ENCODE measurements around the gene SYT5.
"Not testable (repeated sequence)": the region's sequence is repeated elsewhere in the genome, so short reads cannot be mapped to it uniquely, and the experiment has no call there.

Gene SYT5

DNA sequence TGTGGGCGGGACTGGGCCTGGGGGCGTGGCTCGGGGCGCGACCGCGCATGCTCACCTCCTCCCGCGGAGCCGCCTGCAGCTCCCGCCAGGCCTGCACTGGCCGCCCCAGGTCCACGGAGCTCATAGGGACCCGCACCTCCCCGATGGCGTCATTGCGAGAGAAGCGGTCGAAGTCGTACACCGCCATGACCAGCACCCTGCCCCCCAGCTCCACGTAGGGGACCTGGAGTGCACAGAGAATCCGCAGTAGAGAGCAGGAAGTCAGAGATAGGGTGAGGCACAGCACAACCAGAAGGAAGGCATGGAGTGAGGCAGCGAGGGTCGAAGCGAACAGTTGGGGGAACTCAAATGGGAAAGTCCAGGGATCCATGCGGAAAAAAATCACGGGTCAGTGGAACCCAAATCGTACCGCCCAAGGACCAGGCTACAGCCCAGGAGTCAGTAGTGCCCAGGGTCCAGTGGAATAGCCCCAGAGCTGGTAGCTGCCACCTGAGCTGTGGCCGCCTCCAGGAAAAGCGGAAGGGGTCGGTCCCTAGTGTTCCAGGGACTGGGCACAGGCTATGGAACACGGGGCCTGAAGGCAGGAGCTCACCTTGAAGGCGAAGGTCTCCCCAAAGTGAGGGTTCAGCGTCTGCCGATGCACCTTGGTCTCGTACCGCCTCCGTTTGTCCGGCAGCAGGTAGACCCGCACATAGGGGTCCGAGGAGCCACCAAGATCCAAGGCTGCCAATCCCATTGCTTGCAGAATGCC is 4.8 kb downstream of the SYT5 start:
- no peak overlapping the region for H3K9ac ChIP-seq (ENCODE audit: low read depth, low read length)
- no peaks in the 10 kb centered on the region for H3K9me3 ChIP-seq (ENCODE audit: insufficient read depth, low read depth, low read length)
- H3K36me3 ChIP-seq (ENCODE audit: insufficient read depth, low read depth, low read length): no peaks in the 10 kb centered on the region
- H3K4me1 ChIP-seq (ENCODE audit: insufficient read depth, low read length): peaks cover 7% of the 10 kb centered on the region
- peaks cover 91% of the 10 kb centered on the region for H3K27me3 ChIP-seq (ENCODE audit: insufficient read depth, low read length)
- no peak overlapping the region; the same call in 1 of the 2 replicates for H3K4me3 ChIP-seq (ENCODE audit: low read length)
- H3K27ac ChIP-seq (ENCODE audit: low read length): no peak overlapping the region

DNA sequence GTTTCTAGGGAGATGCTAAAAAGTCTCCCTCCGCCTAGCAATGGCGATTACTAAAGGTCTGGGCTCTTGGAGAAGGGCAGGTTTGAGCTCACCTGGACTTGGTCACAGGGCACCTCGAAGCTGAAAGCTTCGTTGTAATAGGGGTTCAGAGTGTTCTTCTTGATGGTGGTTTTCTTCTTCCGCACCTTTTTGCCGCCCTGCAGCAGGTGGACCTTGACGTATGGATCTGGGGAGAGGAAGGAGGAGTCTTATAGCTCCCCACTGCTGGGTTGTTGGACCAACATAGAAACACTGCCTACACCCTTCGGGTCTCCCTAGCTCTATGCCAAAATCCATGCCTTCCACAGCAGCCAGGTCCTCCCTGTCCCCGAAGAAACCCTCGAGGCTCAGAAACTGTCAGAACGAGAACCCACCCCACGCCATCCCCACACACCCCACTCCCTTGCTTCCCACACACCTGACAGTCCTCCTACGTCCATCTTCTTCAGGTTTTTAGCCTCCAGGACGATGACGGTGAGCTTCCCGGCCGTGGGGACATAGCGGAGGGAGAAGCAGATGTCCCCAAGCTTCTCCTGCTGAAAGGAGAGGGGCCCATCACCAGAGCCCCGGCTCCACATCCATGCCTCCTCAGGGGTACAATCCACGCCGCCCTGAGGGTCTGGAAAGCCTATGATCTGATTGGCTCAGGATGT is 5.5 kb downstream of the SYT5 start:
- Histone ChIP-seq H3K9me3 (ENCODE audit: insufficient read depth, low read depth, low read length) (no peaks in the 10 kb centered on the region), H3K4me3 (ENCODE audit: low read length) (peak overlapping the region; percentile 82; the same call in 1 of the 2 replicates), H3K36me3 (ENCODE audit: insufficient read depth, low read depth, low read length) (no peaks in the 10 kb centered on the region), H3K9ac (ENCODE audit: low read depth, low read length) (no peak overlapping the region), H3K27me3 (ENCODE audit: insufficient read depth, low read length) (peaks cover 91% of the 10 kb centered on the region), H3K4me1 (ENCODE audit: insufficient read depth, low read length) (peaks cover 7% of the 10 kb centered on the region), H3K27ac (ENCODE audit: low read length) (no peak overlapping the region)

DNA sequence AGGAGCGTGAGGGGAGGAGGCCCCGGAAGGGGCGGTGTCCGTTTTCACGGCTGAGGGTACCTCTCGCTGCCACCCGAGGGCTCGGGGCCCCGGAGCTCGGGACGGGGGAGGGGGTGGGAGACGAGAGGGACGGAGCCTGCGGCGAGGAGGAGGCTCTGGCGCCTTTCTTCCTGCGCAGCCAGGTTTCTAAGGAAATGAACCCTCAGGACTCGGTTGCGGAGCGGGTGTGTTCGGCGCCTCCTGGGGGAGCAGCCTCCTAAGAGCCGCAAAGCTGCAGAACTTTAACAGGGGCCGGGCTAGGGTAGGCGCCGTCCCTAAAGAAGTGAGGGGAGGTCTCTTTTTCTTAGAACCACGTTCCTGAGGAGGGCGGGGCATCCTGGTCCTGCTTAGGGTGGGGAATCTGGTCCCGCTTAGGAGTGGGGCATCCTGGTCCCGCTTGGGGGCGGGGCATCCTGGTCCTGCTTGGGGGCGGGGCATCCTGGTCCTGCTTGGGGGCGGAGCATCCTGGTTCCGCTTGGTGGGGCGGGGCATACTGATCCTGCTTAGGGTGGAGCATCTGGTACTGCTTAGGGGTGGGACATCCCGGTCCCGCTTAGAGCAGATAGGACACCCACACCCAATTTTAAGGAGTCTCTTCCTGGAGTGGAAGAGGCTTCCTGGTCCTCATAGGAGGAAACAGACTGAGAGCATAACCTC is 6.2 kb downstream of the SYT5 start:
- no peak overlapping the region for H3K27ac ChIP-seq (ENCODE audit: low read length)

DNA sequence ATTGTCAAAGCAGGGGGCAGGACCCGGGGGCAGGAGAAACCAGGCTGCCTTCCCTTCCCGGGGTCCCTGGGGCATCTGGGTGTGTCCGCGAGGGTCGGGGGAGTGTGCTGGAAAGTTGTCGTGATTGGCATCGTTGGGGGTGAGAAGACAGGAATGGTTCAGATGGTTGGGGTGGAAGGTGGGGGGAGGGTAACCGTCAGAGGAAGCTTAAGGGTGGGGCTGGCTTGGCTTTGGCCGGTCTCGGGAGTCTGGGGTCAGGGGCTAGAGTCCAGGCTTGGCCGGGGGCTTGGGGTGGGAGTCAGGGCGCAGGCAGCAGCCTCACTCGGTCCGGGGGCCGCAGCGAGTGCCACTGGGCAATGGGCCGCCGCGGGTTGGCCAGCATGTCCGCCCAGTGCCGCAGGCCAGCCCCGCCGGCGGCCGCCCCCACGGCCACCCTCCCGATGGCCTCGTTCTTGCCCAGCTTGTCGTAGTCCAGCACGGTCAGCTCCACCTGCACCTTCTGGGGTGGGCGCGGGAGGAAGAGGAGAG is 6.8 kb downstream of the SYT5 start:
- Histone ChIP-seq H3K36me3 (ENCODE audit: insufficient read depth, low read depth, low read length) (no peaks in the 10 kb centered on the region), H3K4me1 (ENCODE audit: insufficient read depth, low read length) (peaks cover 7% of the 10 kb centered on the region), H3K27ac (ENCODE audit: low read length) (no peak overlapping the region), H3K9ac (ENCODE audit: low read depth, low read length) (peak overlapping the region; percentile 51; the same call in 1 of the 2 replicates), H3K27me3 (ENCODE audit: insufficient read depth, low read length) (peaks cover 90% of the 10 kb centered on the region), H3K9me3 (ENCODE audit: insufficient read depth, low read depth, low read length) (no peaks in the 10 kb centered on the region), H3K4me3 (ENCODE audit: low read length) (peak overlapping the region; percentile 82)

More for the DNA sequence above, 6.2 kb downstream of the SYT5 start:
- H3K9ac ChIP-seq (ENCODE audit: low read depth, low read length): peak overlapping the region; percentile 51; the same call in 1 of the 2 replicates
- H3K27me3 ChIP-seq (ENCODE audit: insufficient read depth, low read length): peaks cover 91% of the 10 kb centered on the region
- H3K4me3 ChIP-seq (ENCODE audit: low read length): peak overlapping the region; percentile 82
- H3K9me3 ChIP-seq (ENCODE audit: insufficient read depth, low read depth, low read length): no peaks in the 10 kb centered on the region
- no peaks in the 10 kb centered on the region for H3K36me3 ChIP-seq (ENCODE audit: insufficient read depth, low read depth, low read length)
- H3K4me1 ChIP-seq (ENCODE audit: insufficient read depth, low read length): peaks cover 7% of the 10 kb centered on the region

DNA sequence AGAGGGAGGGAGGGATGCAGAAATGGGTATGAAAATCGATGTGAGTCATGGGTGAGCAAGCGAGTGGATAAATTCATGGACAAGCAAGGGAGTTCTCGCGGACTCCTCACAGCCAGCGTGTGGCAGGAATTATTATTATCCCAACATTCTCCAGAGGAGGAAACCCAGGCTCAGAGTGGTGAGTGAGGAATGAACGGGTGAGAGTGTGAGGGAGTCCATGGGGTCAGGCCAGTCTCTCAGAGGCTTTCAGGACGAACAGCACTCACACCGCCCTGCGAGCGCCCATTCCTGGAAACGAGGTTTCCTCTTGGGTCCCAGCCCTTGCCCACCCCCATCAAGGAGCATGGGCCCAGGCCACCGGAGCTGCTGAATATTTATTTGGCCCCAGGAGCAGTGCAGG is 7.3 kb downstream of the SYT5 start:
- H3K36me3 ChIP-seq (ENCODE audit: insufficient read depth, low read depth, low read length): no peaks in the 10 kb centered on the region
- H3K9ac ChIP-seq (ENCODE audit: low read depth, low read length): no peak overlapping the region
- no peaks in the 10 kb centered on the region for H3K9me3 ChIP-seq (ENCODE audit: insufficient read depth, low read depth, low read length)
- H3K4me1 ChIP-seq (ENCODE audit: insufficient read depth, low read length): peaks cover 7% of the 10 kb centered on the region
- no peak overlapping the region for H3K27ac ChIP-seq (ENCODE audit: low read length)
- peak overlapping the region; percentile 82; the same call in 1 of the 2 replicates for H3K4me3 ChIP-seq (ENCODE audit: low read length)
- peaks cover 87% of the 10 kb centered on the region for H3K27me3 ChIP-seq (ENCODE audit: insufficient read depth, low read length)

DNA sequence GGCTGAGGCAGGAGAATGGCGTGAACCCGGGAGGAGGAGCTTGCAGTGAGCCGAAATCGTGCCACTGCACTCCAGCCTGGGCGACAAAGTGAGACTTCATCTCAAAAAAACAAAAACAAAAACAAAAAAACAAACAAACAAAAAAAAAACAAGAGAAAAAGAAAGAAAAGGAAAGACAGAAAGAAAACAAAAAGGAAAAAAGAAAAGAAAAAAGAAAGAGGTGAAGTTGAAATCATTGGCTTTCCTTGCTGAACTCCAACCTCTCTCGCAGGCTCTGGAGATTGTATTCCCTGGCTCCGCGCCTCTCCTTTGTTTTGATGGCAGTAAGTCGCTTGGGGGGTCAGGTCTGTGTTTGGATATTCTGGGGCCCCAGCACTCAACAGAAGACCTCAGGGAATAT is 7.8 kb downstream of the SYT5 start:
- not testable (repeated sequence) for H3K9ac ChIP-seq (ENCODE audit: low read depth, low read length); H3K4me1 ChIP-seq (ENCODE audit: insufficient read depth, low read length); H3K36me3 ChIP-seq (ENCODE audit: insufficient read depth, low read depth, low read length); H3K27ac ChIP-seq (ENCODE audit: low read length); H3K9me3 ChIP-seq (ENCODE audit: insufficient read depth, low read depth, low read length)
- Histone ChIP-seq H3K27me3 (ENCODE audit: insufficient read depth, low read length) (peaks cover 87% of the 10 kb centered on the region), H3K4me3 (ENCODE audit: low read length) (peak overlapping the region; percentile 82; the same call in 1 of the 2 replicates)

DNA sequence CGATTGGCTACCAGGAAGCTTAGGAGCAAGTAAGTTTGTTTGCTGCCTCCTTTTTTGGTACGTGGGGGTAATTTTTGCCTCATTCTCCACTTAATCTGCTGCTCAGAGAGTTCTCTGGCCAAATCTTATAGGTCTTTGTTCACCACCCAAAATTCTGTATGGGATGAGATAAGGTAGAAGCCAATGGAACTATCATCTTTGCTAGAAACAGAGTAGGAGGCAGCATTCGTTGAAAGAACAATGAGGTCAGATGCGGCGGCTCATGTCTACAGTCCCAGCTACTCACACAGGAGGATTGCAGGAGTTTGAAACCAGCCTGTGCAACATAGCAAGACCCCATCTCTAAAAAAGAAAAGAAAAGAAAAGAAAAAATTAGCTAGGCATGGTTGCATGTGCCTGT is 8.6 kb downstream of the SYT5 start:
- Histone ChIP-seq H3K27ac (ENCODE audit: low read length) (no peak overlapping the region), H3K27me3 (ENCODE audit: insufficient read depth, low read length) (peaks cover 78% of the 10 kb centered on the region)

DNA sequence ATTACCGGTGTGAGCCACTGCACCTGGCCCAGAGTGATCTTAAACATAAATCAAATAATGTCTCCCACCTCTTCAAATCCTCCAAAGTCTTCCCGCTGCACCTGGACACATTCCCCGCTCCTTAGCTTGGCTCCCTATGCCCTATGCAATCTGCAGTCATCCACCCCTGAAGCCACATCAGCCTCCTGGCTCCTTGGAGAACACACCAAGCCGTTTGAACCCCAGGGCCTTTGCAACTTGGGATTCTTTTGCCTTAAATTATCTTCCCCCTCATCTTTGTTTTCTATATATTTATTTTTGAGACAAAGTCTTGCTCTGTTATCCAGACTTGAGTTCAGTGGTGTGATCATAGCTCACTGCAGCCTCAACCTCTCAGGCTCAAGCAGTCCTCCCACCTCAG is 11.0 kb downstream of the SYT5 start:
- Histone ChIP-seq H3K4me3 (ENCODE audit: low read length) (no peak overlapping the region), H3K4me1 (ENCODE audit: insufficient read depth, low read length) (peaks cover 3% of the 10 kb centered on the region; the same call in 1 of the 2 replicates), H3K27me3 (ENCODE audit: insufficient read depth, low read length) (peaks cover 55% of the 10 kb centered on the region), H3K9ac (ENCODE audit: low read depth, low read length) (no peak overlapping the region), H3K9me3 (ENCODE audit: insufficient read depth, low read depth, low read length) (no peaks in the 10 kb centered on the region), H3K36me3 (ENCODE audit: insufficient read depth, low read depth, low read length) (no peaks in the 10 kb centered on the region), H3K27ac (ENCODE audit: low read length) (no peak overlapping the region)

More for the DNA sequence above, 8.6 kb downstream of the SYT5 start:
- H3K9ac ChIP-seq (ENCODE audit: low read depth, low read length): no peak overlapping the region
- no peaks in the 10 kb centered on the region for H3K36me3 ChIP-seq (ENCODE audit: insufficient read depth, low read depth, low read length)
- no peak overlapping the region for H3K4me3 ChIP-seq (ENCODE audit: low read length)
- H3K9me3 ChIP-seq (ENCODE audit: insufficient read depth, low read depth, low read length): no peaks in the 10 kb centered on the region
- H3K4me1 ChIP-seq (ENCODE audit: insufficient read depth, low read length): peaks cover 7% of the 10 kb centered on the region

DNA sequence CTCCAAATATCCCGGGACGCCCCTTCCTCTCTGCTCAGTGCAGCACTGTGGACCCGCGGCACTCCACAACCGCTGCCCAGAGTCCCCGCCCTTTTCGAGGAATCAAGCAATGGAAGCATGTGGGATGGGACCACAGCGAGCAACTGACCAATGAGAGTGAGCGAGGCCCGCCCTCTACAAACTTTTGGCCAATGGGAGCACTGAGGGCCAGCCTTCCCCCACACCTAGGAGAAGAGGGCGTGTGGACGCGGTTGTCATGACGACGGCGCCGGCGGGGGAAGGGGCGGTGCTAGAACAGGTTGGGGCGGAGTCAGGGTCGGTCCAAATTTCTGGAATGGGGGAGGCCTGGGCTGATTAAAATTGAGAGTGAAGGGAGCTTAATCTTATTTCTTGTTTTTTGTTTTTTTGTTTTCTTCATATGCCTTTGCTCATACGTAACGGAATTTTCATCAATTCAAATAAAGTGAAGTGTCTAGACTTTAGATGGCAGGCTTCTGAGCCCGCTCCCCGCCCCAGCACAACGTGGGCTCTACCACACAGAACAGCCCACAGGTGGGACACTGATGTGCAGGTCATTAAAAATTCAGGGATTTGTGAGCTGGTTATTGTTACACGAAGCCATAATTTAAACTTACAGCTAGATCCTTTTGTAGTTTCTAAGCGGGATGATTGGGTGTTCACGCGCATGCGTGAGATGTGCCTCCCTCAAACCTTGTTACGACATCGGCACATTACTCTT is 13.4 kb downstream of the SYT5 start, which contains the start of gene DNAAF3:
Gene DNAAF3 (minus strand): TSS at position 84 of the 739 bp plus-strand sequence. CDS start 200 bp downstream, outside the sequence.
- peak within 1 kb of the TSS; percentile 74 for H3K4me3 ChIP-seq (ENCODE audit: low read length)
- H3K9ac ChIP-seq (ENCODE audit: low read depth, low read length): peak within 1 kb of the TSS; percentile 67
- no peaks in the 10 kb centered on the region for H3K4me1 ChIP-seq (ENCODE audit: insufficient read depth, low read length)
- peaks cover 43% of the 10 kb centered on the region for H3K27me3 ChIP-seq (ENCODE audit: insufficient read depth, low read length)
- H3K36me3 ChIP-seq (ENCODE audit: insufficient read depth, low read depth, low read length): no peaks in the 10 kb centered on the region
- peak within 1 kb of the TSS; percentile 26 for H3K27ac ChIP-seq (ENCODE audit: low read length)
- H3K9me3 ChIP-seq (ENCODE audit: insufficient read depth, low read depth, low read length): no peaks in the 10 kb centered on the region

DNA sequence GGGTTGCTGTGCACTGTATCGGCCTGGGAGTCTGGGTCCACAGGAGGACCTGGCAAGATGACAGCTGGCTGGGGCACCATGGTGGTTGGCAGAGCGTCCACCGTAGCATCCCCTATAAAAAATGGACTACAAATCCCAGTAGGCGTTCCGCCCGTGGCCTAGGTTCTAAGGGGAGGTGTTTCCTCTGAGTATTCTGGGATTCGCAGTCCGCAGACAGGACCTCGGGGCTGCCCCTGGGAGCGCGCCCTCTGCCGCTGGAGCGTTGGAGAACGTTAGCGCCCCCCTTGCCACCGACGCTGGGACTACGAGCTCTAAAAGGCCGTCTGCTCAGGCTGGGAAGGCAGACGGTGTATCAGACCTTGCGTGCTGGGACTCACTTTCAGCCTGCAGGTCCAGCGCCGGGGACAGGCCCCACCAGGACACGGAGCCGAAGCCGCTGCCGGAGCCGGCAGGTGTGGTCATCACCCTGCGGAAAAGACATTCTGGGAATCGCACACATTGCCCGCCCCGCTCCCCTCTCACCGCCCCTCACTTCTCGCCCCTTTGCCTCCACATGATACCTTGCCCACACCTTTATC is 14.0 kb downstream of the SYT5 start:
- H3K36me3 ChIP-seq (ENCODE audit: insufficient read depth, low read depth, low read length): no peaks in the 10 kb centered on the region
- H3K4me3 ChIP-seq (ENCODE audit: low read length): peak overlapping the region; percentile 74
- H3K9me3 ChIP-seq (ENCODE audit: insufficient read depth, low read depth, low read length): no peaks in the 10 kb centered on the region
- peaks cover 43% of the 10 kb centered on the region for H3K27me3 ChIP-seq (ENCODE audit: insufficient read depth, low read length)
- H3K4me1 ChIP-seq (ENCODE audit: insufficient read depth, low read length): no peaks in the 10 kb centered on the region
- no peak overlapping the region for H3K9ac ChIP-seq (ENCODE audit: low read depth, low read length)
- H3K27ac ChIP-seq (ENCODE audit: low read length): no peak overlapping the region

All from iPS-20b (cell line).